HG02610 (cell line): ENCODE measurements around the gene SDSL.

Experiments
- ATAC-seq: cut with Tn5 transposase; IDR thresholded peaks from one replicate; pipeline ENCODE4 v1.9.1; 2021; ENCODE audit warnings: mild to moderate bottlenecking, moderate library complexity; ENCODE audit not compliant: unreplicated experiment

SDSL gene

DNA sequence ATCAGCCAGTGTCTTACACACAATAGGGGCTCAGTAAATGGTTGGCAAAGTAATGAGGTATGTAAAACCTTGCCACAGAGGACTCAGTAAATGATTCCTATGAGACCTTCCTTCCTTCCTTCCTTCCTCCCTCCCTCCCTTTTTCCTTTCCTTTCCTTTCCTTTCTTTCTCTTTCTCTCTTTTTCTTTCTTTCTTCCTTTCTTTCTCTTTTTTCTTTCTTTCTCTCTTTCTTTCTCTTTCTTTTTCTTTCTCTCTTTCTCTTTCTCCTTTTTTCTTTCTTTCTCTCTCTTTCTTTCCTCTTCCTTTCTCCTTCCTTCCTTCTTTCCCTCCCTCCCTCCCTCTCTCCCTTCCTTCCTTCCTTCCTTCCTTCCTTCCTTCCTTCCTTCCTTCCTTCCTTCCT, 26.0 kb upstream of the SDSL start:
- ATAC-seq = no peak

DNA sequence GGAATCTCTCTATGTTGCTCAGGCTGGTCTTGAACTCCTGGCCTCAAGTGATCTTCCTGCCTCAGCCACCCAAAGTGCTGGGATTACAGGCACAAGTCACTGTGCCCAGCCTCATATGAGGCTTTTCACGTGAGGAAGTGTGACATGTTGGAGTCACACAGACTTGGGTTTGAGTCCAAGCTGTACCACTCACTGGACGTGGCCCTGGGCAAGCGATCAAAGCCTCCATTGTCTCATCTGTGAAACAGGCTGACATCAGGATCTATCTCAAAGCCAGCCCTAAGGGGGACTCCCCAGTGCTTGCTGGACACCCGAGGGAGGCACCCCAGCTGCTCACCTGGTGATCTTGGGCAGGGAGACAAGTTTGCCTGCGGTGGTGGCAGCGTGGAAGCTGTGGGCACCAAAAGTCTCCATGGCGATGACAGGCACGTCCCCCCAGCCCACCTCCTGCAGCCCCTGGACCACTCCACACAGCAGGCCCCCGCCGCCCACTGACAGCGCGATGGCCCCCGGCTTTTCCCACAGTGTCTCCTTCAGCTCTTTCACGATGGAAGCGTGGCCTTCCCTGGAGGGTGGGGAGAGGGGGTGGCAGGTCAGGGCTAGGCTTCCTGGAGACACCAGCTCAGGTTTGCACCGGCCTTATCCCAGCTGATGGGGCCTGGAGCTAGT, 25.2 kb upstream of the SDSL start:
- no peak for ATAC-seq

DNA sequence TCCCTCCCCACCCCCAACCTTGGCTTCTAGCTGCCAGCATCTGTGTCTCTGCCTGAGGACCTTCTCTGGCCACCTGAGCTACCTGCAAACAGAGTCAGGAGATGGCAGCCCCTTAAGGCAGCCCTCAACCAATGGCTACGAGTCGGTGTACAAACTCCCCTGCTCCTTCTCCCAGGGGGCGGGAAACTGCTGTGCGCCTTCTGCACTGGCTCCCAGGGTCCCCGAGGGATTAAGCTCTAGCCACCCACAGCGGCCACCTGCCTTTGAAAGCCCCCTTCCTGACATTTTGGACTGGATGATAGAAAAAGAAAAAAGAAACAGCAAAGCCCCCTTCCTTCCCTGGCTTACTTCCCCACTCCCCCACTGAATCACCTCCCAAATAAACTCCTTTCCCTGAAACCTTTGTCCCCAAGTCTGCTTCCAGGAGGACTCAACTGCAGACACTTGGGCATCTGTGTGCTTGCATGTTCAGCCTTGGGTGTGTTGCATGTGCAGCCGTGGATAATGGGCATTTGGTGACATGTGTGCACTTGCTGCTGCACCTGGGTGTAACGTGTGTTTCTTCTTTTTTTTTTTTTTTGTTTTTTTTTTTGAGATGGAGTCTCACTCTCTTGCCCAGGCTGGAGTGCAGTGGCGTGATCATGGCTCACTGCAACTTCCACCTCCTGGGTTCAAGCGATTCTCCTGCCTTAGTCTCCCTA, 24.5 kb upstream of the SDSL start:
- ATAC-seq = no peak

DNA sequence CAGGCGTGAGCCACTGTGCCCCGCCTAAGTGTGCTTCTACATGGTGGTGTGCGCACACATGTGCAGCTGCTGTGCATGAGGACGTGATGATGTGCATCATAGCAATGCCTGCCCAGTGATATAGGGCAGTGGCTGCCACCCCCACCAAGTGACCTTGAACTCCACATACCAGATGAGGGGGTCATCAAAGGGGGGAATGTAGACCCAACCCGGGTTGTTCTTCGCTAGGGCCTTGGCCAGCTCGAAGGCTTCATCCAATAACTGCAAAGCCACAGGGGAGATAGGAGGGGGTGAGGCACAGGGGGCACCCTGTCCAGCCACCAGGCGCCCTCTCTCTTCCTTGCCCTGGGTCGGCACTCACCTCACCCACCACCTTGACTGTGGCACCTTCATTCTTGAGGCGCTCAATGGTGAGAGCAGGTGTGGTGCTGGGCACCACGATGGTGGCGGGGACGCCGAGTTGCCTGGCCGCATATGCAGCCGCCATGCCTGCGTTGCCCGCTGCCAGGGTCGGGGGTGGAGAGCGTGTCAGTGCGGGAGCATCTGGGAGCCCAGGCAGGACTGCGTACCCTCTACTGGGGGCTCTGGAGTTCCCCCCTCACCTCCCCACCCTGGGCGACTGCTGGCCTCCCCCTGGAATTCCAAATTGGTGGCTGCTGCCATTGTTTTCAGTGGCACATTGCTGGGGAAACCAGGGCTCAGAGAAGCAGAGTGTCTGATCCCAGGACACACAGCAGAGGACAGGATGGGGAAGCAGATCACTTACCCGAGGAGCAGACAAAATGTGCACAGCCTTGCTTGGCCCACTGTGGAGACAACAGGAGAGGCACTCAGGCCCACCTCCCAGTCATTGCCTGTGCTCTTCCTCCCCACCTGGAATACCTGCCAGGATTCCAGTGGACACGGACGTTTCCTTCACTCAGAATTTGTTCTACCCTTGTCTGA, 23.6 kb upstream of the SDSL start:
- ATAC-seq = no peak

DNA sequence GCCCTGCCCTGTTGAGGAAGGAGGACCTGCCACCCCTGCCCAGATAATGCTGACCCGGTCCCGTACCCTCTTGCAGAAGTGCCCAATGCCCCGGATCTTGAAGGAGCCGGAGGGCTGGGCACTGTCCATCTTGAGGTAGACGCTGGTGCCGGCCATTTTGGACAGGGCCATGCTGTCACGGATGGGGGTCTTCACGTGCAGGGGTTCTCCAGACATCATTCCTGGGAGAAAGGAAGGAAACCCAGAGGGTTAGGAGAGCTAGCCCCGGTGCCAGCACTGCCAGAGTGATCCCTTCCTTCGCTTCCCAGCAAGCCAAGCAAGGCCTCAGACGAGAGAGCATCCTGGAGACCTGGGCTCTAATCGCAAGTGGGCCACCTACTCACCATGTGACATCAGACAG, 22.7 kb upstream of the SDSL start:
- ATAC-seq = no peak

DNA sequence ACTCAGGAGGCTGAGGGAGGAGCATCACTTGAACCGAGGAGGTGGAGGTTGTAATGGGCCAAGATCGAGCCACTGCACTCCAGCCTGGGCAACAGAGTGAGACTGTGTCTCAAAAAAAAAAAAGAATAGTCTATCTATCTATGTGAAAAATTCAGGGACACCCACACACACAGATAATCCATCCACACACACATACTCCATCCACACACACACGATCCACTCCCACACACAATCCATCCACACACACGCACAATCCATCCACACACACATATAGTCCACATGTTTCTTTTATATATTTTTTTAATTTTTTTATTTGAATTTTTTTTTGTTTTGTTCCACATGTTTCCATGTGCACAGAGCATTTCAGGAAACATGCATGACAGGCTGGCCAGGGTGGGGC, 21.8 kb upstream of the SDSL start:
- no peak for ATAC-seq

DNA sequence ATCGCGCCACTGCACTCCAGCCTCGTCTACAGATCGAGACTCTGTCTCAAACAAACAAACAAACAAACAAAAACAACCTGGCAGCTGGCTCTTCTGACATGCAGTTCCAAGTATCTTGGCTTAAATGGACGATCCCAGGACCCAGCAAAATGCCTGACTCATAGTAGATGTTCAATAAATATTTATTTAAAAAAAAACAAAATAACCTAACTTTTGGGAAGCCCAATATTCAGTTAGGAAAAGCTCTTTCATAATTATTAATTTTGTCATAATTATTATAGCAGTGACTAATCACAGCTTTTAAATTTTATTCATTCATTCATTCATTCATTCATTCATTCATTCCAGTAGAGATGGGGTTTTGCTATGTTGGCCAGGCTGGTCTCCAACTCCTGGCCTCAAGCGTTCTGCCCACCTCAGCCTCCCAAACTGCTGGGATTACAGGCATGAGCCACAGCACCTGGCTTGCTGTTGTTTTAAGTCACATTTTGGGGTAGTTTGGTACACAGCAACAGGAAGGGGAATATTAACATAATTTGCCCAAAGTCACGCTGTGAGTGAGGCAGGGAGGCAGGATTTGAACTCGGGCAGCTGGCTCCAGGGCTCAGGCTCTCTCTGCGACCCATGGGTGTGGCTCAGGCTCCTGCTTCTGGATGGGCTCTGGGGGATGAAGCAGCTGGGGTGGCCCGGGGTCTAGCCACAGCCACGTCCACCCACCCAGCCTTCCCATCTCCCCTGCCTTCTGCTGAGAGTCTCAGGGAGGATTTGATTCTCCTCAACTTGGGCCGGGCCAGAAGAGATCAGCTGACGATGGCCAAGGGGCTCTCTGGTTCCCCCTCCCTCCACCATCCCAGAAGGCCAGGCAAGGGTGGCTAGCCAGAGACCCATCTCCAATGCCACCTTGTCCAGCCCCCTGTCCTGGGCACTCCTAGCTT, 20.8 kb upstream of the SDSL start:
- no peak for ATAC-seq

DNA sequence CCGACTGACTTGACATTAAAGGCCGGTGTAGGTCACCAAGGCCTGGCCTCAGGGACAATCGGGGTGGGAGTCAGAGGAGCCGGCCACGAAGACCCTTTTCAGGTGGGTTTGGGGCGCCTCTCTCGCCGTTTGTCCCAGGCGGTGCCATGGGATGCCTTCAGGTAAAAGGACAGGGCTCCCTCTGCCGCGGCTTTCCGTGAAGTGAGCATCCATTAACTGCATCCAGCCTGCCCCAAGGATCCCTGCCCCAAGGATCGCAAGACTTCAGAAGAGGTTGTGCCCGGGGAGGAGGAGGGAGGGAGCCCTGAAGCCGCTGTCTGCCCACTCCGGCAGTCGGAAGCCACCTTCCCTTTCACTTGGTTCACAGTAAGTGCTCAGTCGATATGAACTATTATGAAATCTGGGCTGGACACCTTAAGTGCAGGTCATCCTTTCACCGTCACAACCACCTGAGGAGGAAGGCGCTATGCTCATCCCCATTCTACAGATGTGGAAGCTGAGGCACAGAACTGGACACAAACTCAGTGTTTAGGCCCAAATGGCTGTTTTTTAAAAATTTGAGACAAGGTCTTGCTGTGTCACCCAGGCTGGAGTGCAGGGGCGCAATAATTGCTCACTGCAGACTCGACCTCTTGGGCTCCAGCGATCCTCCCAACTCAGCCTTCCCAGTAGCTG, 19.5 kb upstream of the SDSL start:
- ATAC-seq = no peak

DNA sequence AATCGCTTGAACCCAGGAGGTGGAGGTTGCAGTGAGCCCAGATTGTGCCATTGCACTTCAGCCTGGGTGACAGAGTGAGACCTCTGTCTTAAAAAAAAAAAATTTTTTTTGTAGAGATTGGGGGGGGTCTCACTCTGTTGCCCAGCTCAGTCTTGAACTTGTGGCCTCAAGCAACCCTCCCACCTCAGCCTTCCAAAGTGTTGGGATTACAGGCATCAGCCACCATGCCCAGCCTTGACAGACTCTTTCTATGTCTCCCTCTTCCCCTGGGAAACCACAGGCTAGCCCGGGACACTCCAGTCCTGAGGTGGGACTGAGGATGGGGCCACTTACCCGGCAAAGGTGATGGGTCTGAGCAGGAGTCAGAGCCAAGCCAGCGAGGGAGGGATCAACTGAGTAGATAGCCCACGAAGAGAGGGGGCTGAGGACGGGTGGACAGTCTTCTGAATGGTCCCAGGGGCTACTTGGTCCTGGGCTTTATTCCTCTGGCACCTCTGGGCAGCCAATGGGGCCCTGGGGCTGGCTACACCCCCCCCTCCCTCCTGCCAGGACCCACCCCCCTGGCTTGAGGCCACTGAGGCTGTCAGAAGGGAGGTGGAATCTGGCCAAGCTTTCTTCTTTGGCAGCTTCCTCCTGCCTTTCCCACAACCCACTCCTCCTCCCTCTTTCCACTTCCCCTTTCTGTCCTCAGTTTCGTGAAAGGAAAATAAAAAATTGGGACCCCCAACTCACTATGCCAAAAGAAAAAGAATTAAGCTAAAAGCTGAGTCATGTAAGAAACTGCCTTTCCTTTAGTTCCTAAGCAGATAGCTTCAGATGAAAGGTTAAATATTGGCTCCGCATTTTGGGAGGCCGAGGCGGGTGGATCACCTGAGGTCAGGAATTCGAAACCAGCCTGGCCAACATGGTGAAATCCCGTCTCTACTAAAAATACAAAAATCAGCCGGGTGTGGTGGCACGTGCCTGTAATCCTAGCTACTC, 18.5 kb upstream of the SDSL start, which contains the start of gene SDS:
SDS (minus strand) TSS at position 453 of the 981 bp plus-strand sequence. CDS start 4,179 bp downstream, outside the sequence.
- no peak for ATAC-seq

DNA sequence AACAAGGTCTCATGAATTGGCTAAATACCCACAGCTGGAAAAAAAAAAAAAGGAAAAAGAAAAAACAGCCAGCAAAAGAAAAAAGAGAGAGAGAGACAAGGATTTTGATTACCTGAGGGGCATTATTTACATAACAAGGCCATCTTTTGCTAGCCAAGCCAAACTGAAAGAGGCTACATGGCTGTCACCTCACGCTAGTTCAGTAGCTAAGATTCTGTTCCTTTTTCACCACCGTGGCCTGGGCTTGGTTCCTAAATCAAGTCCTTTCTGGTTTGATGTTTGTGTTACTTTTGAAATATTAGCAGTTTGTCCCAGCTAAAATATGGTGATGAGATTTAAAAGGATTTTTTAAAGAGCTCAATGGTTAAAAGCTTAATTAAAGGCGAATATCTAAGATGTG, 16.5 kb upstream of the SDSL start:
- ATAC-seq = no peak

DNA sequence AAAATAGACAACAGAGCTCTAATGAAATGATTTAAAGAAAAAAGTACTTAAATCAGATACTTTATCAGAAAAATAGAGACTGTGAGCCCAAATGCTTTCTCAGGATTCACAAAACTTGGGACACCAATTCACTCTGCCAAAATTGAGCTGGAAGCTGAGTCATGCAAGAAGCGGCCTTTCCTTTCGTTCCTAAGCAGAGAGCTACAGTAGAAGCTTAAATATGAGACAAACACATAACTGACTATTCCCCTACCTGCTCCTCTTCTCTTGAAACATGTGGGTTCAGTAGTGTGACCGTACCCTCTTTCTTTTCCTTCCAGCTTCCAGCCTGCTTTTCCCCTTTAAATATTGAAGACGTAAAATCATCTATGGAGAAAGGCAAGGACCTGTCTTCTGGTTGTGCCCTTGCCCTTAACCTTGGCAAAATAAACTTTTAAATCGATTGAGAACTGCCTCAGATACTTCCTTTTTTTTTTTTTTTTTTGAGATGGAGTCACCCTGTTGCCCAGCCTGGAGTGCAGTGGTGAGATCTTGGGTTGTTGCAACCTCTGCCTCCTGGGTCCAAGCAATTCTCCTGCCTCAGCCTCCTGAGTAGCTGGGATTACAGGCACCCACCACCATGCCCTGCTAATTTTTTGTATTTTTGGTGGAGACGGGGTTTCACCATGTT, 14.1 kb upstream of the SDSL start:
- no peak for ATAC-seq

DNA sequence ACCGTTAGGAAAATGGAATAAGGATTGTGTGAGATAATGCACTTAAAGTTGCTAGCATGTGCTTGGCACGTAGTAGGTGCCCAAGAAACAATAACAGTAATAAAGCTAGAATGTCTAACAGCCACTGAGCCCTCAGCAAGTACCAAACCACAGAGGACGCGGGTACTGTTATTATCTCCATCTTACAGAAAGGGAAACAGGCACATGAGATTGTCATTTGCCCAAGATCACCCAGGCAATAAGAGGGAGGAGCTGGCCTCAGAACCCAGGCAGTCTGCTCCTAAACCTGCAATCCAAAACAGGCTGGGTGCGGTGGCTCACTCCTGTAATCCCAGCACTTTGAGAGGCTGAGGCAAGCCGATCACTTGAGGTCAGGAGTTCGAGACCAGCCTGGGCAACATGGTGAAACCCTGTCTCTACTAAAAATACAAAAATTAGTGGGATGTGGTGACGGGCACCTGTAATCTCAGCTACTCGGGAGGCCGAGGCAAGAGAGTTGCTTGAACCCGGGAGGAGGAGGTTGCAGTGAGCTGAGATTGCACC, 13.4 kb upstream of the SDSL start:
- no peak for ATAC-seq

DNA sequence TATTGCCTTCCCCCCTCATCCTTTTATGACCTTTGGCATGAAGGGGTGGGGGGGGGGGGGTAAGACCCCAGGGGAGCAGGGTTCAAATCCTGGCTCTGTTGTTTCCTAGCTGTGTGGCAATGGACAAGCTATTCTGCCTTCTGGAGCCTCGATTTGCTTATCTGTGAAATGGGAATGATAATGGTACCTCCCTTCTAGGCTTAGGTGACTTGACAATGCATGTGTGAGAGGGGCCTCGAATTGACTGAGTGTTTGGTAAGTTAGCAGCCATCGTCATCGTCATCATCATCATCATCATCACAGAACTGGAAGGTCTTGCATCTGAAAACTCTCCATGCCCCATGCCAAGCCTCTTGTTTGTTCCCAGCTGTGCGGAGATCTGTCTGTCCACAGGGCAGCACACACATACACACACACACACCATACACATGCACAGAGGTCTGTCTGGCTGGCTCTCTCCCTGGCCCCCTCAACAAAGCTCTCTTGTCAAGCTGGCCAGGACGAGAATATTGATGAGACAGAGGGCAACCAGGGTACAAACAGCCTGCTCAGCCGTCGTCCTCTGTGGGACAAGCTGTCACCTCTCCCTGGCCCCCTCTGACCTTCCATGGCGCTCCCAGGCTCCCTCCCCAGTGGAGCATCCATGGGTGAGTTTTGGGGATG, 12.6 kb upstream of the SDSL start:
- ATAC-seq = no peak

DNA sequence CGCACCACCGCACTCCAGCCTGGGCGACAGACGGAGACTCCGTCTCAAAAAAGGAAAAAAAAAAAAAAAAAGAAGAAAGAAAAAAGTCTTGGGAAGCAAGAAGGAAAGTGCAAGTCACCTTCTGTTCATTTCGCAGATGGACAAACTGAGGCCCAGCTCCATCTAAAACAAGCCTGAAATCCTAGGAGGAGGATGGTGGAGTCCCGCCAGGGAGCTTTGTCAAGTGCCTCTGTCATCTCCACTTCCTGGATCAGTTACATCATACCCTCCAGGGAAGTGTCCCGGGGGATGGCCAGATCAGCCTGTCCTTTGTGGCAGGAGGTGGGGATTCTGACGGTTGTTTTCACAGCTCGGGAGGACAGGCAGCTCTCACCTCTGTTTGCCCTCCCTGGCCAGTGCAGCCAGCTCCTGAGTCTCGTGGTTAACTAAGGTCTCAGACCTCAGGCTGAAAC, 8.7 kb upstream of the SDSL start:
- no peak for ATAC-seq

DNA sequence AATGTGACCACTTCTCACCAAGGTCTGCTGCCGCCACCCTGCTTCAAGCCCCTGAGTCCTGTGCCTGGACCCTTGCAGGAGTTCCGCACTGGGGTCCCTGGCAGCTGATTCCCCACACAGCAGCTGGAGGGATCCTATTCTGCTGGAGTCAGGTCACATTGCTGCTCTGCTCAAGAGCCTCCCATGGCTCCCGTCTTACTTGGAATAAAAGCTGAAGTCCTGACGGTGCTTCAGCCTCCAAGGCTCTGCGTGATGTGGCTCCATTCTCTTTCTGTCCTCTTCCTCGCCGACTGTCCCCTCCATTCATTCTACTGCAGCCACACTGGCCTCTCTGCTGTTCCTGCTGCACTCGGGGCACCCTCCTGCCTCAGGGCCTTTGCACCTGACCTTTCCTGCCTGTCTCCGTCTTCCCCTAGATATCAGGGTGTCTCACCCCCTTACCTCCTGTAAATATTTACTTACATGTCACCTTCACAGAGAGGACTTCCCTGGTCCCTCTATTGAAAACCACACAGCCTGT, 7.6 kb upstream of the SDSL start:
- ATAC-seq = no peak

DNA sequence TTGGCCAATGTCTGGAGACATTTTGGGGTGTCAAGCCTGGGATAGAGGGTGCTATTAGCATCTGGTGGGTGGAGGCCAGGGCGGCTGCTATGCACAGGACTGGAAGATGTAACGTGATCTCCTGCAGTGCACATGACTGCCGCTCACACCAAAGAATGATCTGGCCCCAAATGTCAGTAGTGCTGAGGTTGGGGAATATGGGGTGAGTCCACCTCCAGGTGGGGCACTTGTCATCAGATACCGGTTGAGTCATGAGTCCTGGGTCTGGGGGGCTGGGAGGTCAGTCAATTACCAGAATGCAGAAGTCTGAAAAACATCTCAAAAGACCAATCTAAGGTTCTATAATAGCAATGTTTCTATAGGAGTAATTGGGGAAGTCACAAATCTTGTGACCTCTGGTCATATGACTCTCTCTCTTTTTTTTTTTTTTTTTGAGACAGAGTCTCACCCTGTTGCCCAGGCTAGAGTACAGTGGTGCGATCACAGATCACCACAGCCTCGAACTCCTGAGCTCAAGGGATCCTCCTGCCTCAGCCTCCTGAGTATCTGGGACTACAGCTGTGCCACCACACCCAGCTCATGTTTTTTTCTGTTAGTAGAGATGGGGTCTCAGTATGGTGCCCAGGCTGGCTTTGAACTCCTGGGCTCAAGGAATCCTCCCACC, 6.0 kb upstream of the SDSL start:
- ATAC-seq = no peak
